Activated T-cell treated with anti-CD3 and anti-CD28 coated beads, Interleukin-2, amount 50 U/mL, for 72 hours (primary cell): ENCODE results near the gene DDX19B. TPM values are rescaled to one million over a fixed set of nuclear protein-coding genes. Genes with fewer than 3 reads are reported as not detected.
A peak's percentile ranks its signal among the peaks of the same experiment; 100 is the strongest.
"Not testable (repeated sequence)": the region's sequence is repeated elsewhere in the genome, so short reads cannot be mapped to it uniquely, and the experiment has no call there.

Experiments
- ATAC-seq, 2 donors: fragments of 150-1000 bp; cut with Tn5 transposase; replicated peaks in 1 of 2; 2 replicates each; pipeline ENCODE4 v1.10.0; 2021; ENCODE audit warnings: moderate library complexity in 2 of 2, mild to moderate bottlenecking in 1 of 2
- DNase-seq, 2 donors: peaks; one replicate each; pipeline ENCODE4 v3.0.0; 2021 to 2022; ENCODE audit warnings: mixed read lengths in 1 of 2
- H3K27ac Mint-ChIP-seq: one replicate; pipeline ENCODE4 v1.8.0; 2022; ENCODE audit warnings: mild to moderate bottlenecking, moderate library complexity, mixed read lengths
- H3K27me3 Mint-ChIP-seq: one replicate; pipeline ENCODE4 v1.8.0; 2022; ENCODE audit warnings: low read depth, mixed read lengths
- H3K36me3 Mint-ChIP-seq, 2 donors: one replicate each; pipeline ENCODE4 v1.8.0; 2022; ENCODE audit warnings: mixed read lengths in 2 of 2, mild to moderate bottlenecking in 1 of 2; ENCODE audit not compliant: insufficient read depth in 2 of 2
- H3K4me1 Mint-ChIP-seq: one replicate; pipeline ENCODE4 v1.8.0; 2022; ENCODE audit warnings: low read depth, mixed read lengths
- H3K4me3 Mint-ChIP-seq, 2 donors: one replicate each; pipeline ENCODE4 v1.8.0; 2022; ENCODE audit warnings: mild to moderate bottlenecking in 2 of 2, mixed read lengths in 2 of 2, moderate library complexity in 2 of 2
- H3K9me3 Mint-ChIP-seq, 2 donors: one replicate each; pipeline ENCODE4 v1.8.0; 2022; ENCODE audit warnings: mixed read lengths in 2 of 2
- total RNA-seq, 2 donors: library from RNA; stranded (reverse); gene quantifications; one replicate each; pipeline ENCODE4 v1.2.3, GENCODE V29; 2022

The DDX19B gene
- total RNA-seq, 2 donors from 2014 or later, result 52.6 to 61.0 TPM

- peaks cover 4% of the 10 kb centered on the region for H3K4me1 Mint-ChIP-seq
- no peaks in the 10 kb centered on the region for H3K27me3 Mint-ChIP-seq
- peaks cover 9 to 34% of the 10 kb centered on the region in 2 donors for H3K36me3 Mint-ChIP-seq
- DNase-seq (no peak), ATAC-seq (no peak)
- H3K4me3 Mint-ChIP-seq, result no peak overlapping the region
- no peaks in the 10 kb centered on the region for H3K9me3 Mint-ChIP-seq
- H3K27ac Mint-ChIP-seq, result no peak overlapping the region
Measured at GRCh38 chr16:70258946-70259345, 40.0 kb upstream of the DDX19B start.

- not testable (repeated sequence) for H3K27ac Mint-ChIP-seq, H3K4me1 Mint-ChIP-seq, H3K4me3 Mint-ChIP-seq, H3K27me3 Mint-ChIP-seq, ATAC-seq, DNase-seq, H3K9me3 Mint-ChIP-seq
- peaks cover 9 to 40% of the 10 kb centered on the region in 2 donors for H3K36me3 Mint-ChIP-seq
Measured at GRCh38 chr16:70259903-70260302, 39.1 kb upstream of the DDX19B start.

DNA sequence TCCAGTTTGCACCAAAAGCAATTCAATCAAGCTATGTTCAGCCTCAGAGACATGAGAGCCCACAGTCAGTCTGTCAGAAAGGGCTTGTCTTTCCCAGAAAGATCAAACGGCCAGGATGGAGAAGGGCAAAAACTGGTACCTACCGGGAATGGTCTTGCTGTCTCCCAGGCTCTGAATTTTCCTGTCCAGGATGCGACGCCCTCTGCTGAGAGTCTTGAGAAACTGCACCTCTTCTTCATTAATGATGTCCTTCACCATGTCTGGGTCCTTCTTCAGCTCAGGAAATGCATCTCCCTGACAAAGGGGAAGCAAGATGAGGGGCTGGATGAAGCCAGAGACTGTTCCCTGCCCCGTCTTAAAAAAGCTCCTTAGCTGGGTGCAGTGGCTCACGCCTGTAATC lies 31.5 kb upstream of the DDX19B start:
- no peak overlapping the region for H3K4me3 Mint-ChIP-seq
- no peaks in the 10 kb centered on the region for H3K9me3 Mint-ChIP-seq
- H3K27me3 Mint-ChIP-seq, result no peaks in the 10 kb centered on the region
- H3K27ac Mint-ChIP-seq, result no peak overlapping the region
- H3K36me3 Mint-ChIP-seq, result peaks cover 10 to 41% of the 10 kb centered on the region in 2 donors
- no peaks in the 10 kb centered on the region for H3K4me1 Mint-ChIP-seq
- peak in 1 of 2 donors; percentile 6 for DNase-seq
- ATAC-seq, result no peak

GRCh38 chr16:70267922-70268321 lies 31.1 kb upstream of the DDX19B start:
- H3K9me3 Mint-ChIP-seq, DNase-seq, H3K4me1 Mint-ChIP-seq, H3K4me3 Mint-ChIP-seq, ATAC-seq, H3K27me3 Mint-ChIP-seq, H3K27ac Mint-ChIP-seq: not testable (repeated sequence)
- peaks cover 10 to 42% of the 10 kb centered on the region in 2 donors for H3K36me3 Mint-ChIP-seq

GRCh38 chr16:70269471-70269870 lies 29.5 kb upstream of the DDX19B start:
- Mint-ChIP-seq H3K4me3 (no peak overlapping the region), H3K27me3 (no peaks in the 10 kb centered on the region), H3K36me3 (peaks cover 10 to 42% of the 10 kb centered on the region in 2 donors), H3K4me1 (no peaks in the 10 kb centered on the region), H3K27ac (no peak overlapping the region), H3K9me3 (no peaks in the 10 kb centered on the region)
- no peak for ATAC-seq
- DNase-seq, result no peak

DNA sequence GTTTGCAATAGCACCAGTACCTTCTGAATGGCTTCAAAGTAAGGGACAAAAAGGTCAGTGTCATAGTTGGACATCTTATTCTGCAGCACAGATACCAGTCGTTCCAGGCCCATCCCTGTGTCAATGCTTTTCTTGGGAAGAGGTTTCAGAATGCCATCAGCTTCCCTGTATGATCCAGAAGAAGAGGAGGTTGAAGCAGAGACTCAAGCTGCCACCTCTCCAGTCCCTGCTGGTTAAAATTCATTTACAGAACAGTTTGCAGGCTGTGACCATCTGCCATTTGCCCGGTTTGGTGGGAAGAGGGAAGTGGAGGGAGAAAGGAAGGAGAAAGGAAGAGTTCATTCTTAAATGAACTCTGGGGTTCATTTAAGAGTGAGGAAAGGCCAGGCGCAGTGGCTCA lies 28.8 kb upstream of the DDX19B start:
- no peak for ATAC-seq
- Mint-ChIP-seq H3K4me1 (no peaks in the 10 kb centered on the region), H3K9me3 (no peaks in the 10 kb centered on the region), H3K27me3 (no peaks in the 10 kb centered on the region), H3K4me3 (no peak overlapping the region), H3K27ac (no peak overlapping the region), H3K36me3 (peaks cover 10 to 43% of the 10 kb centered on the region in 2 donors)
- no peak for DNase-seq

DNA sequence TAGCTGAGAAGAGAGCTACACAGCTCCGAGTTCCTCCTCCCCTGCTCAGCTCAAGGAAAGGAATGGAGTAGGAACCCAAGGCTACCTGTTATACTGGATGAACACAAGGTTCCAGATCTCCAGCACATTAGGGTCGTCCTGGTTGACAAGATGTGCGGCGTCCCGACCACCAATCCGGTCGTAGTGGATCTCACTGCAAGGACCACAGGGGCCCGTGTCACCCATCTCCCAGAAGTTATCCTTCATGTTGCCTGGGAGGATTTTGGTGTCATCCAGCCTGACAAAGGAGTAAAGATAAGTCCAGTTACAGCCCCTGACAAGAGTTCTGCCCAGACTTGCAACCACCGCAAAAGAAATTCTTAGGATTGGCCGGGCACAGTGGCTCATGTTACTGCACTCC lies 27.3 kb upstream of the DDX19B start:
- Mint-ChIP-seq H3K36me3 (peaks cover 14 to 52% of the 10 kb centered on the region in 2 donors), H3K27ac (no peak overlapping the region), H3K27me3 (no peaks in the 10 kb centered on the region)

DNA sequence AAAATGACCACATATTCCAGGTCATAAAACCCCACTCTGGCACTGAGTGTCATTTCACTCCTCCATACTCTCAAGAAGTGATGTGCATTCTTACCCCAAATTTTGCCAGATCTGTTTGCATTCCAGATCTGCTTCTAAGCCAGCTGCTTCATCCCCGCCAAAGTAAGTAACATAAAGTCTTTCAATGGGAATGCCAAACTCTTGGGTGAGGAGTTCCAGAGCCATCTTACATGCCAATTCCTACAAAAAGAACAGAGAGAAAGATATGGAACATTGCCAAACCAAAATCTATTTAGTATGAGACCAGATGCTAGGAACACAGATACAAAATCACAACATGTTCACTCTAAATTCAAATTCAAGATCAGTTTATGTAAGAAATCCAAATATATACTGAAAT lies 22.6 kb upstream of the DDX19B start:
- Mint-ChIP-seq H3K36me3 (peaks cover 16 to 53% of the 10 kb centered on the region in 2 donors), H3K27me3 (no peaks in the 10 kb centered on the region), H3K9me3 (no peaks in the 10 kb centered on the region), H3K4me1 (peaks cover 12% of the 10 kb centered on the region), H3K27ac (no peak overlapping the region), H3K4me3 (no peak overlapping the region)
- DNase-seq (no peak), ATAC-seq (no peak)

More for the DNA sequence above, 27.3 kb upstream of the DDX19B start:
- no peaks in the 10 kb centered on the region for H3K4me1 Mint-ChIP-seq
- no peak overlapping the region for H3K4me3 Mint-ChIP-seq
- H3K9me3 Mint-ChIP-seq, result no peaks in the 10 kb centered on the region
- DNase-seq (no peak), ATAC-seq (no peak)

DNA sequence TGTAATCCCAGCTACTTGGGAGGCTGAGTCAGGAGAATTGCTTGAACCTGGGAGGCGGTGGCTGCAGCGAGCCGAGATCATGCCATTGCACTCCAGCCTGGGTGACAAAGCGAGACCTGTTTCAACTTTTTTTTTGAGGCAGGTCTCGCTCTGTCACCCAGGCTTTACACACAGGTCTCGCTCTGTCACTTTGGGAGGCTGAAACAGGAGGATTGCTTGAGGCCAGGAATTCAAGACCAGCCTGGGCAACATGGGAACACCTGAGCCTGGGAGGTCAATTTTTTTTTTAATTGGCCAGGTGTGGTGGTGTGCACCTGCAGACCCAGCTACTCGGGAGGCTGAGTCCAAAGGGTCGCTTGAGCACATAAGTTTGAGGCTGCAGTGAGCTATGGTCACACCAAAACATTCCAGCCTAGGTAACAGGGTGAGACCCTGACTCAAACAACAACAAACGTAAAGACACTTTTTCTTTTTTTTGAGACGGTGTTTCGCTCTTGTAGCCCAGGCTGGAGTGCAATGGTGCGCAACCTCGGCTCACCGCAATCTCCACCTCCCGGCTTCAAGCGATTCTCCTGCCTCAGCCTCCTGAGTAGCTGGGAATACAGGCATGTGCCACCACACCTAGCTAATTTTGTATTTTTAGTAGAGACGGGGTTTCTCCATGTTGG lies 11.5 kb upstream of the DDX19B start:
- not testable (repeated sequence) for H3K9me3 Mint-ChIP-seq, DNase-seq, ATAC-seq, H3K27me3 Mint-ChIP-seq
- Mint-ChIP-seq H3K4me3 (peak overlapping the region; percentile 88 to 98), H3K27ac (peak overlapping the region; percentile 99), H3K36me3 (peaks cover 9 to 28% of the 10 kb centered on the region in 2 donors), H3K4me1 (peaks cover 63% of the 10 kb centered on the region)

DNA sequence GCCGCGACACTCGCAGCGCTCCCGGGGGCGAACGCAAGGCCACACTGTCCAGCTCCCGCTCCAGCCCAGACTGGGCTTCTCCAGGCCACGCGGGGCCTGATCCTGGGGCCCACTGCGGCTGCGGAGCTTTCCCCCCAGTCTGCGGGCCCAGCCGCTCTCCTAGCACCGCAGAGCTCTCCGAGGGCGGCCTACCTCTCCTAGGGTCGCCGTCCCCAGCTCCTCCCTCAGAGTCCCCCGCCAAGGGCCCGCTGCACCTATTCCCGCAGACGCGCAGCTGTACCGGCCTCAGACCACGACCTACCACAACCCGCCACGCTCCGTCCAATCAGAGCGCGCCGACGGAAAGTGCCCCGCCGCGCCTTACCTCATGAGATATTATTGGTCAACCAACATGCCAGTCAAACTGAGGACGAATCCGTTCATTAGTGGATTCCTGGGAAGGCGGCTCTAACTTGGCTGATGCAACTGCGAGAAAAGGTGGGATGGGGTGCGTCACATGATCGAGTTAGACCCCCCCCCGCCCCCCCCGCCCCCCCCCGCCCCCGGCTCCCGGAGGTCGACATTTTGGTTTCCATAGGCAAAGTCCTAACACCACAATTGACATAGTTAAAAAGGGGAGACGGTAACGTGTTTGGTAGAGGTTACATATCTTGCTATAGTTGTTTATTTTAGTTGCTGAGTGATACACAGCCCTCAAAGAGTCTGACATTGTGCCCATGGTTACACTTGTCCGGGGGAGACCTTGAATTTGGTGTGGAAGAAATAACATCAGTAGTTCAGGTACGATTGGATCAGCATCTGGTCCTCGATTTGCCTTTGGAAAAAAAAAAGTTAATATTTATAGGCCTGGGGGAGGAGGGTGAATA lies 9.5 kb upstream of the DDX19B start, which contains the start of gene AARS1:
AARS1 (minus strand) TSS at position 278 of the 866 bp plus-strand sequence. CDS start 6,743 bp downstream, outside the sequence.
- H3K4me1 Mint-ChIP-seq, result peaks cover 42% of the 10 kb centered on the region
- ATAC-seq, result peak; percentile 99
- no peaks in the 10 kb centered on the region for H3K9me3 Mint-ChIP-seq

DNA sequence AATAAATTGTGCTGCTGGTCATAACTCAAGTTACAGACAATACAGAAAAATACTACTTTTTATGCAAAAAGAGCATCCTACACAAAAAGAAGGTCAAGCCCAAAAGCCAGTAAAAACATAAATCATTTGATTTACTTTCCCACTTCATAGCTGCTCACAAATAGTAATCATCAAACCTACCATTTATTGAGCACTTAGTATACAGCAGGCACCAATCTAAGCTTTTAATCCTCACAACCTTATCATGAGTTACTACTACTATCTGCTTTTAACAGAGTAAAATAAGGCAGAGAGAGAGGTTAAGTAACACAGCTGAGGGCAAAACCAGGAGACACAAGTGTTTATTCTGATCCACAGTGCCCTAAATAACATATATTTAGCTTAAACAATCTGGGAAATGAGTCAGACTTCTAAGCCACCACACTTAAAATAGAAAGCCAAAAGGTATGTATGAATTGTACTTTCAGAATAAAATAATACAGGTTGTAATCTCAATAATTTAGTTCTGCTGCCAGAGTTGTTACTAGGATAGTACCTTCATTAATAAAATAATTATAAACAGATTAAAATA lies 8.0 kb upstream of the DDX19B start:
- no peak for ATAC-seq
- DNase-seq, result no peak
- H3K27me3 Mint-ChIP-seq, result no peaks in the 10 kb centered on the region
- H3K4me3 Mint-ChIP-seq, result peak overlapping the region; percentile 3 to 62
- H3K4me1 Mint-ChIP-seq, result peaks cover 31% of the 10 kb centered on the region
- peaks cover 4 to 12% of the 10 kb centered on the region in 2 donors for H3K36me3 Mint-ChIP-seq
- no peaks in the 10 kb centered on the region for H3K9me3 Mint-ChIP-seq
- peak overlapping the region; percentile 91 for H3K27ac Mint-ChIP-seq

More for the DNA sequence above, 9.5 kb upstream of the DDX19B start, which contains the start of gene AARS1:
- no peaks in the 10 kb centered on the region for H3K27me3 Mint-ChIP-seq
- peak; percentile 96 to 98 for DNase-seq
- H3K27ac Mint-ChIP-seq, result peak within 1 kb of the TSS; percentile 99
- peak within 1 kb of the TSS; percentile 88 to 98 for H3K4me3 Mint-ChIP-seq
- peaks cover 7 to 19% of the 10 kb centered on the region in 2 donors for H3K36me3 Mint-ChIP-seq

DNA sequence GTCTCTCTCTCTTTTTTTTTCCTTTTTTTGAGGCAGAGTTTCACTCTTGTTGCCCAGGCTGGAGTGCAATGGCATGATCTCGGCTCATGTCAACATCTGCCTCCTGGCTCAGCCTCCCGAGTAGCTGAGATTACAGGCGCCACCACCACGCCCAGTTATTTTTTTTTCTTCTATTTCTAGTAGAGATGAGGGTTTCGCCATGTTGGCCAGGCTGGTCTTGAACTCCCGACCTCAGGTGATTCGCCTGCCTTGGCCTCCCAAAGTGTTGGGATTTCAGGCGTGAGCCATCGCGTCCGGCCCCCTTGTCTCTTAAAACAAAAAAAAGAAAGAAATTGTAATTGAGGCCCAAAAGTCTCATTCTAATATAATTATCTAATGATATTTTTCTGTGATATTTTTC lies 6.8 kb upstream of the DDX19B start:
- ATAC-seq, H3K27me3 Mint-ChIP-seq, H3K4me3 Mint-ChIP-seq, DNase-seq, H3K9me3 Mint-ChIP-seq, H3K27ac Mint-ChIP-seq: not testable (repeated sequence)
- Mint-ChIP-seq H3K36me3 (peaks cover 4 to 10% of the 10 kb centered on the region in 2 donors), H3K4me1 (peaks cover 31% of the 10 kb centered on the region)
